Breast epithelium (tissue), 3 donors: ENCODE results near the gene WASHC2C.
"Not testable (repeated sequence)": the region's sequence is repeated elsewhere in the genome, so short reads cannot be mapped to it uniquely, and the experiment has no call there.

Experiments used
- CTCF ChIP-seq, 3 donors: fragments of 450-650 bp; IDR thresholded peaks; one replicate each; pipeline ENCODE4 v1.5.1; 2016 to 2017; ENCODE audit warnings: antibody characterized with exemption in 3 of 3, mild to moderate bottlenecking in 3 of 3, moderate library complexity in 3 of 3
- POLR2A ChIP-seq: fragments of 450-650 bp; IDR thresholded peaks from one replicate; pipeline ENCODE4 v1.6.1; 2016; ENCODE audit warnings: antibody characterized with exemption, mild to moderate bottlenecking, moderate library complexity

GRCh38 chr10:45804996-45805395, 77.9 kb downstream of the WASHC2C start:
- TF ChIP-seq POLR2A; CTCF (IDR thresholded peaks at IDR 0.05): not testable (repeated sequence)
